Measurements from ENCODE around the gene PAK5. TPM values are rescaled to one million over a fixed set of nuclear protein-coding genes. Genes with fewer than 3 reads are reported as not detected.

The PAK5 gene
- total RNA-seq, 1 donor from 2014 or later: 0.21 TPM

DNA sequence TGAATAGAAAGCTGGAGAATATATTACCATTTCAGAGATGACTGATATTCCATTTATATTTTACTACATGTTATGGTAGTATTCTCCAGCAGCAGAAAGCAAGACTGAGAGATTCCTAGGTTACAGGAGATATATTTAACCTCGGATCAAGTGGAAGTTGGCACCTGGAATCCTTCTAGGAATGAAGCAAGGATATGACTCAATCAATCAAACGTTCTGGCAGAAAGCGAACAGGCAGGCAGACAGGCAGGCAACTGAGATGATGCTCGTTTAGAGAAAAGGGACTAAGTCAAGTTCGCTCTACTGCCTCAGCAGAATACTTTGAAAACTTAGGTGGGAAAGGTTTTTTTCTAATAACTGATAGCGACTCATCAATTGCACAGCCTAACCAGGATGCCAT lies 46.2 kb downstream of the PAK5 start:
- no peak overlapping the region for H3K4me3 ChIP-seq
- DNase-seq: no peak
- ATAC-seq: no peak
- no peak overlapping the region for H3K27ac ChIP-seq
- no peaks in the 10 kb centered on the region for H3K27me3 ChIP-seq (ENCODE audit: low read depth)
- H3K4me1 ChIP-seq: no peaks in the 10 kb centered on the region
- H3K9me3 ChIP-seq: no peaks in the 10 kb centered on the region
- intact Hi-C loops (cut with DNase I): no loop called here
- H3K36me3 ChIP-seq: no peaks in the 10 kb centered on the region
- TF ChIP-seq, protein P1, sequence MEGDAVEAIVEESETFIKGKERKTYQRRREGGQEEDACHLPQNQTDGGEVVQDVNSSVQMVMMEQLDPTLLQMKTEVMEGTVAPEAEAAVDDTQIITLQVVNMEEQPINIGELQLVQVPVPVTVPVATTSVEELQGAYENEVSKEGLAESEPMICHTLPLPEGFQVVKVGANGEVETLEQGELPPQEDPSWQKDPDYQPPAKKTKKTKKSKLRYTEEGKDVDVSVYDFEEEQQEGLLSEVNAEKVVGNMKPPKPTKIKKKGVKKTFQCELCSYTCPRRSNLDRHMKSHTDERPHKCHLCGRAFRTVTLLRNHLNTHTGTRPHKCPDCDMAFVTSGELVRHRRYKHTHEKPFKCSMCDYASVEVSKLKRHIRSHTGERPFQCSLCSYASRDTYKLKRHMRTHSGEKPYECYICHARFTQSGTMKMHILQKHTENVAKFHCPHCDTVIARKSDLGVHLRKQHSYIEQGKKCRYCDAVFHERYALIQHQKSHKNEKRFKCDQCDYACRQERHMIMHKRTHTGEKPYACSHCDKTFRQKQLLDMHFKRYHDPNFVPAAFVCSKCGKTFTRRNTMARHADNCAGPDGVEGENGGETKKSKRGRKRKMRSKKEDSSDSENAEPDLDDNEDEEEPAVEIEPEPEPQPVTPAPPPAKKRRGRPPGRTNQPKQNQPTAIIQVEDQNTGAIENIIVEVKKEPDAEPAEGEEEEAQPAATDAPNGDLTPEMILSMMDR (IDR thresholded peaks at IDR 0.05): no peak

DNA sequence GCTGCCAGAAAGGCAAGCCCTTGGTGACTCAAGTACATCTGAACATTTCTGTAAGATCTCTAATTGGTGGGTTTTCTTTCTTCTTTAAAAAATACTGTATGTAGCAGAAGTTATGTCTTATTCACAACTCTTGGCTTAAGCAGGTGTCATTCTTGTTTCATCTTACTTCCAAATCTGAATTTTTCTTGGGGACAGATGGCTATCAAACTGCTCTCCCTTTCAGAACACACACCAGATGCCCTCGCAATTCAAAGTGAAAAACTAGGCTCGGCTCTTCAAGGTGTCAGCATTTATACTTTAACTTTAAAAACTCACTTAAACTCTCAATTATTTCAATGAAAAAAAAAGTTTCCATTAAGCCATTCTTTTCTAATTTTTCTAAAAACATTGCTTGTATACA lies 49.7 kb downstream of the PAK5 start:
- Histone ChIP-seq H3K27ac (no peak overlapping the region), H3K27me3 (ENCODE audit: low read depth) (no peaks in the 10 kb centered on the region), H3K36me3 (no peaks in the 10 kb centered on the region), H3K4me1 (no peaks in the 10 kb centered on the region), H3K4me3 (no peak overlapping the region), H3K9me3 (no peaks in the 10 kb centered on the region)
- ATAC-seq (no peak), DNase-seq (no peak)
- intact Hi-C loops (cut with DNase I): no loop called here
- TF ChIP-seq, protein P1 (IDR thresholded peaks at IDR 0.05): no peak

DNA sequence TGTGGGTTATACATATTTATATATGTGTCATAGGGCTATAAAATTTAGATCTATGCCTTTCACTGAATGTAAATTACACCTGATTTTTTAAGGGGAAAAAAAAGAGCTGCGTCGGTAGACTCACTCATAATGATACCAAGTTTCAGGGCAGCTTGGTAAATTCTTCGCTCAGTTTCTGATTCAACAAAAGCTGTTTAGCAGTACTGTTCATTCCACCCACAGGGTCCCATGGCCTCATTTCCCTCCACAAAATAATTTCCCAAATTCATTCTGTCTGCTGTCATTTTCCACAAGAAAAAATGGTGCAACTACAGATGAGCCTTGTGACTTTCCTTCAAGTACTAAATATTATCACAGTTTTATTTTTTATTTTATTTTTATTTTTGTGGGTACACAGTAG lies 63.7 kb downstream of the PAK5 start:
- Histone ChIP-seq H3K9me3 (no peaks in the 10 kb centered on the region), H3K27me3 (ENCODE audit: low read depth) (no peaks in the 10 kb centered on the region), H3K4me3 (no peak overlapping the region), H3K4me1 (no peaks in the 10 kb centered on the region), H3K27ac (no peak overlapping the region), H3K36me3 (no peaks in the 10 kb centered on the region)
- TF ChIP-seq, protein P1 (IDR thresholded peaks at IDR 0.05): no peak
- ATAC-seq (no peak), DNase-seq (no peak)
- intact Hi-C loops (cut with DNase I): no loop called here

DNA sequence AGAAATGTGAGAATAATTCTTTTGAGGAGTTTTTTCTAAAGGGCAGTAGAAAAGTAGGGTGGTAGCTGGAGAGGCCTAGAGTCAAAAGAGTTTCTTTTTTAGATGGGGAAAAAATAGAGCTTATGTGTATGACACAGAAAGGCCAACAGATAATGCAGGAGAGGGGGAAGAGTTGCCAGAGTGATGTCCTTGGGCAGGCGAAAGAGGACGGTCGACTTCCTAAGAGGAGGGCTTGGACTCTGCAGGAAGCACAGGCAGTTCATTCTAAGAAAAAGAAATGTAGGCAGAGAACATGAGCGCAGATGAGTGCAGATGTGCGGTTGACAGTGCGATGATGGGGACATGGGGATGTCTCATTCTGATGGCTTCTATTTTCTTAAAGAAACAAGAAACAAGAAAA lies 68.9 kb downstream of the PAK5 start:
- no peak for DNase-seq
- intact Hi-C loops (cut with DNase I): no loop called here
- Histone ChIP-seq H3K4me1 (no peaks in the 10 kb centered on the region), H3K27ac (no peak overlapping the region), H3K36me3 (no peaks in the 10 kb centered on the region), H3K9me3 (no peaks in the 10 kb centered on the region), H3K4me3 (no peak overlapping the region), H3K27me3 (ENCODE audit: low read depth) (no peaks in the 10 kb centered on the region)
- TF ChIP-seq, protein P1 (IDR thresholded peaks at IDR 0.05): no peak
- no peak for ATAC-seq

DNA sequence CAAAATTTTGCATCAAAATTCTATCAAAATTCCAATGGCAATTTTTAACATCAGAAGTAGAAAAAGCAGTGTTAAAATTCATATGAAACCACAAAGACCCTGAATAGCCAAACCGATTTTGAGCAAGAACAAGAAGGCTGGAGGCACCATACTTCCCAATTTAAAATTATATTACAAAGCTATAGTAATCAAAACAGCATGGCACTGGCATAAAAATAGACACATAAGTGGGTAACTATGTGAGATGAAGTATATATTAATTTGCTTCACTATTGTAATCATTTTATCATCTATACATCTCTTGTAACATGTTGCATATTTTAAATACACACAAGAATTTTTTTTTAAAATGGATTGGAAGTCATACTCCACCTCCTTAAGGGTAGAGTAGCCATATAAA lies 77.4 kb downstream of the PAK5 start:
- ATAC-seq (no peak), DNase-seq (no peak)
- no peaks in the 10 kb centered on the region for H3K27me3 ChIP-seq (ENCODE audit: low read depth)
- H3K9me3 ChIP-seq: peaks cover 7% of the 10 kb centered on the region
- H3K4me3 ChIP-seq: no peak overlapping the region
- intact Hi-C loops (cut with DNase I): no loop called here
- H3K36me3 ChIP-seq: no peaks in the 10 kb centered on the region
- no peak overlapping the region for H3K27ac ChIP-seq
- H3K4me1 ChIP-seq: no peaks in the 10 kb centered on the region
- TF ChIP-seq, protein P1 (IDR thresholded peaks at IDR 0.05): no peak

DNA sequence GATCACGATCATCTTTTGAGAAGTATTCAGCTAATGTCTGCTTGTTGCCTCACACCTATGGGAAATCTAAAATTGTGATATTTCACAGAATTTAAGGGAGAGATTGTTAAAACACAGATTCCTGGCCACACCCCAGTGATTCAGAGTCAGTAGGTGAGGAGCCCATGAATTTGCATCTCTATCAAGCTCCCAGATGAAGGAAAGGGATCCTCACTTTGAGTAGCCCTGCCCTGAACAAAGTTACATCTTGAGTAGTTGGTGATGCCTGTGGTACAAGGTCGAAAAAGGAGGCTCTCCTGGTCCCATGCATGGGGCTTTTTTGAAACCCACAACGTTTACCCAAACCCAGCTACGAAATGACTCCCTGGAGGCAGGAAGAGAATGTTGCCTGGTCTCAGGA lies 79.5 kb downstream of the PAK5 start:
- DNase-seq (no peak), ATAC-seq (no peak)
- no peak overlapping the region for H3K27ac ChIP-seq
- intact Hi-C loops (cut with DNase I): no loop called here
- TF ChIP-seq, protein P1 (IDR thresholded peaks at IDR 0.05): no peak
- H3K4me1 ChIP-seq: no peaks in the 10 kb centered on the region
- H3K4me3 ChIP-seq: no peak overlapping the region
- H3K9me3 ChIP-seq: peaks cover 7% of the 10 kb centered on the region
- no peaks in the 10 kb centered on the region for H3K36me3 ChIP-seq
- no peaks in the 10 kb centered on the region for H3K27me3 ChIP-seq (ENCODE audit: low read depth)

All from lower lobe of right lung (tissue), 2 donors.